Prostate gland (tissue), 2 donors: Measurements from ENCODE around the gene ELMO3.

Source experiments
- POLR2A ChIP-seq: fragments of 450-650 bp; IDR thresholded peaks from one replicate; pipeline ENCODE4 v1.6.1; 2016; ENCODE audit warnings: antibody characterized with exemption, mild to moderate bottlenecking
- TF ChIP-seq, protein P1 (sequence below), 4 experiments: fragments of 200-600 bp in 2 of 4; fragments of 450-650 bp in 2 of 4; sonication (generic) in 2 of 4; IDR thresholded peaks; 1 replicate in 3 of 4; 2 replicates in 1 of 4; pipeline ENCODE4 v1.5.1; 2016 to 2019; ENCODE audit warnings: antibody characterized with exemption in 4 of 4, mild to moderate bottlenecking in 2 of 4, moderate library complexity in 2 of 4

DNA sequence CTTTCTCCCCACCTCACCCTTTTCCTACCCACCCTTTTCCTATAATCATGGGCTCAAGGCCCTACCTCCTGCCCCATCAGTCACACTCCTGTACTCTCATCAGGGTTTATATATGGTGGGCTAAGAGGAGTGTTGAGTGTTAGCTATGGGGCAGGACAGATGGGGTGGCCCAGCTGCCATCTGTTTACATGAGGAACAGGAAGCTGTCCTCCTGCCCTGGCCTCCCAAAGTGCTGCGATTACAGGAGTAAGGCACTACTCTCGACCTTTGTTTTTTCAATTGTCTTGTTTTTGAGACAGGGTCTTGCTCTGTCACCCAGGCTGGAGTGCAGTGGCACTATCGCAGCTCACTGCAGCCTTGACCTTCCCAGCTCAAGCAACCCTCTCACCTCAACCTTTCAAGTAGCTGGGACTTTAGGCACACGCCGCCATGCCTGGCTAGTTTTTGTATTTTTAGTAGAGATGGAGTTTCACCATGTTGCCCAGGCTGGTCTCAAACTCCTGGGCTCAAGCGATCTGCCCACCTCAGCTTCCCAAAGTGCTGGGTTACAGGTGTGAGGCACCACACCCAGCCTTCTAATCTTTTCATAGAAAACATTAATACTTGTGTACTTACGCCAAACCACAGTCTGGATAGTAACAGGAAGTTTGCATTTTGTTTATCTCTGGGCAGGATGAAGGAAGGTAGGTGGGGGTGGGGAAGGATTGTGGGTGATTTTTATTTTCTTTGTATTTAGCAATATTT is 40.9 kb upstream of the ELMO3 start:
- TF ChIP-seq, protein P1, sequence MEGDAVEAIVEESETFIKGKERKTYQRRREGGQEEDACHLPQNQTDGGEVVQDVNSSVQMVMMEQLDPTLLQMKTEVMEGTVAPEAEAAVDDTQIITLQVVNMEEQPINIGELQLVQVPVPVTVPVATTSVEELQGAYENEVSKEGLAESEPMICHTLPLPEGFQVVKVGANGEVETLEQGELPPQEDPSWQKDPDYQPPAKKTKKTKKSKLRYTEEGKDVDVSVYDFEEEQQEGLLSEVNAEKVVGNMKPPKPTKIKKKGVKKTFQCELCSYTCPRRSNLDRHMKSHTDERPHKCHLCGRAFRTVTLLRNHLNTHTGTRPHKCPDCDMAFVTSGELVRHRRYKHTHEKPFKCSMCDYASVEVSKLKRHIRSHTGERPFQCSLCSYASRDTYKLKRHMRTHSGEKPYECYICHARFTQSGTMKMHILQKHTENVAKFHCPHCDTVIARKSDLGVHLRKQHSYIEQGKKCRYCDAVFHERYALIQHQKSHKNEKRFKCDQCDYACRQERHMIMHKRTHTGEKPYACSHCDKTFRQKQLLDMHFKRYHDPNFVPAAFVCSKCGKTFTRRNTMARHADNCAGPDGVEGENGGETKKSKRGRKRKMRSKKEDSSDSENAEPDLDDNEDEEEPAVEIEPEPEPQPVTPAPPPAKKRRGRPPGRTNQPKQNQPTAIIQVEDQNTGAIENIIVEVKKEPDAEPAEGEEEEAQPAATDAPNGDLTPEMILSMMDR (IDR thresholded peaks at IDR 0.05): no peak
- TF ChIP-seq POLR2A: no peak
